Measurements from ENCODE around the gene AGPAT4.

The AGPAT4 gene

DNA sequence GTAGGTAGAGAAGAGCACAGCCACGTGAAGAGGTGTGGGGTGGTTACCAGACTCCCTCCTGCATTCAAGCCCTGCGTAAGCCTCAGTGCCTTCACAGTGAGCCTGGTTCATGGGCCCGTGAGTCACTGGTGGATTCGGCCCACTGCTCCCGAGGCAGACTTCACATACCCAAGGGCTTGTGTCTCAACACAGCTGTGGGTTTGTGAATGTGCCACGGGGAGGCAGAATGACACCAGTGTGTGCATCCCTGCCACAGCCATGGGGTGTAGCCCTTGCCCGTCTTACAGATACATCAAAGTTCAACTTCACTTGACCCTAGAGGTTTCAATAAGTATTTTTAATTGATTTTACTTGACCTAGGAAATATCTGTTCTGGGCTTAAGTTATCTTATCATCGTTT lies 173.8 kb downstream of the AGPAT4 start:
- Histone ChIP-seq H3K36me3 (ENCODE audit: control insufficient read depth in 5 of 5, insufficient read depth in 5 of 5, low read length in 5 of 5) (peaks cover 39 to 71% (median 52%) of the 10 kb centered on the region in 5 donors), H3K4me1 (ENCODE audit: control insufficient read depth in 5 of 5, insufficient read depth in 5 of 5, low read length in 5 of 5) (peaks cover 0 to under 1% (median 0%) of the 10 kb centered on the region in 5 donors), H3K4me3 (ENCODE audit: low read depth in 1 of 5, low read length in 5 of 5) (no peak overlapping the region), H3K9ac (ENCODE audit: low read length in 5 of 5) (no peak overlapping the region), H3K9me3 (ENCODE audit: control insufficient read depth in 5 of 5, low read length in 5 of 5) (no peaks in the 10 kb centered on the region), H3K27me3 (ENCODE audit: control insufficient read depth in 5 of 5, insufficient read depth in 4 of 5, low read length in 5 of 5) (no peaks in the 10 kb centered on the region), H3K27ac (ENCODE audit: low read depth, low read length) (no peak overlapping the region)

- Histone ChIP-seq H3K9me3 (ENCODE audit: control insufficient read depth in 5 of 5, low read length in 5 of 5) (no peaks in the 10 kb centered on the region), H3K27me3 (ENCODE audit: control insufficient read depth in 5 of 5, insufficient read depth in 4 of 5, low read length in 5 of 5) (no peaks in the 10 kb centered on the region), H3K27ac (ENCODE audit: low read depth, low read length) (no peak overlapping the region), H3K9ac (ENCODE audit: low read length in 5 of 5) (no peak overlapping the region), H3K4me3 (ENCODE audit: low read depth in 1 of 5, low read length in 5 of 5) (no peak overlapping the region), H3K4me1 (ENCODE audit: control insufficient read depth in 5 of 5, insufficient read depth in 5 of 5, low read length in 5 of 5) (no peaks in the 10 kb centered on the region), H3K36me3 (ENCODE audit: control insufficient read depth in 5 of 5, insufficient read depth in 5 of 5, low read length in 5 of 5) (peaks cover 47 to 79% (median 59%) of the 10 kb centered on the region in 5 donors)
Measured at GRCh38 chr6:161095916-161096315, 177.9 kb downstream of the AGPAT4 start.

DNA sequence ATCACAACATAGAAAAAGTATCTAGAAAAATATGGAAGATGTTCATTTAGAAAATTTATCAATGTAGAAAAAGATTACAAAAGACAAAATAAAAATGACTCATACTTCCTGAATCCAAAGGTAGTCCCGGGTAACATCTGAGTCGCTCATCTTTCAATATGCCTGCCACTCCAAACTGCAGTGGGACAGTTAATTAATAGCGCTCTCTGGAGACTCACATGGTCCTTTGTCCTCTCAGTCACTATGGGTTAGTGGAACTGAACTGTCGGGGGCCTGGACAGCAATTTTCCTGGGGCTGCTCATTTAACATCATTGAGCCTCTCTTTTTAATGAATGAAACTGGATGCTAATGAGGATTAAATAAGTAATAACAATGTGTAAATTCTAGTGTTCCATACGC lies 178.9 kb downstream of the AGPAT4 start:
- Histone ChIP-seq H3K4me3 (ENCODE audit: low read depth in 1 of 5, low read length in 5 of 5) (no peak overlapping the region), H3K27ac (ENCODE audit: low read depth, low read length) (no peak overlapping the region), H3K9ac (ENCODE audit: low read length in 5 of 5) (no peak overlapping the region), H3K9me3 (ENCODE audit: control insufficient read depth in 5 of 5, low read length in 5 of 5) (no peaks in the 10 kb centered on the region), H3K27me3 (ENCODE audit: control insufficient read depth in 5 of 5, insufficient read depth in 4 of 5, low read length in 5 of 5) (no peaks in the 10 kb centered on the region), H3K36me3 (ENCODE audit: control insufficient read depth in 5 of 5, insufficient read depth in 5 of 5, low read length in 5 of 5) (peaks cover 49 to 81% (median 59%) of the 10 kb centered on the region in 5 donors), H3K4me1 (ENCODE audit: control insufficient read depth in 5 of 5, insufficient read depth in 5 of 5, low read length in 5 of 5) (no peaks in the 10 kb centered on the region)

DNA sequence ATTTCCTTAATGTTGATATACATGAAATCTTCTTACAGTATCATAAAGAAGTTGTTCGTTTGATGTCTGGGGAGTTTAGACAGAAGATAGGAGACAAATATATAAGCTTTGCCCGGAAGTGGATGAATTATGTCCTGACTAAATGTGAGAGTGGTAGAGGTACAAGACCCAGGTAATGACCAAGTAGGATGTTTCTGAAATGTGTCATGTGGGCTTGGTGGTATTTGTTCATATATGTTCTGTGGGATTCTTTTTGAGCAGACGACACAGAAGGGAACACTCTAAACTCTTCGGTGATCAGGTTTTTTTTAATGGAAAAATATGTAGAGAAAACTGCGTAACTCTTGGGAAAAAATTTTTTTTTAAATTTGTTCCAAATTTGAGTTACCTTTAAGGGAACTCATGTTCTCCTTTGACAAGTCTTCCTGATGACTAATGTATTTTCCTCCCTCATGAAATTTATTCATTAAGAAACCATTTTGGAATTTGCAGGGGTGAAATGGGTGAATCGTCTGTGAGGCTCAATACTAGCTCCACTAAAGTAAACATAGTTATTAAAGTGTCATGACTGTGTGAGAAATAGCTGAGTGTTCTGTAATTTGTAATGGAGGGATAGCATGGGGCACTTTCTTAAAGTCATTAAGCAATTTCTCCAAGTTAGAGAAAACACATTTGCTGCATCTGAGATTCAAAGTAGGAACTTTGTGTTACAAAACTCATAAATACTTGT lies 181.7 kb downstream of the AGPAT4 start:
- Histone ChIP-seq H3K36me3 (ENCODE audit: control insufficient read depth in 5 of 5, insufficient read depth in 5 of 5, low read length in 5 of 5) (peaks cover 54 to 82% (median 64%) of the 10 kb centered on the region in 5 donors), H3K27me3 (ENCODE audit: control insufficient read depth in 5 of 5, insufficient read depth in 4 of 5, low read length in 5 of 5) (no peaks in the 10 kb centered on the region), H3K9me3 (ENCODE audit: control insufficient read depth in 5 of 5, low read length in 5 of 5) (no peaks in the 10 kb centered on the region), H3K9ac (ENCODE audit: low read length in 5 of 5) (no peak overlapping the region), H3K4me3 (ENCODE audit: low read depth in 1 of 5, low read length in 5 of 5) (no peak overlapping the region), H3K27ac (ENCODE audit: low read depth, low read length) (no peak overlapping the region), H3K4me1 (ENCODE audit: control insufficient read depth in 5 of 5, insufficient read depth in 5 of 5, low read length in 5 of 5) (no peaks in the 10 kb centered on the region)

DNA sequence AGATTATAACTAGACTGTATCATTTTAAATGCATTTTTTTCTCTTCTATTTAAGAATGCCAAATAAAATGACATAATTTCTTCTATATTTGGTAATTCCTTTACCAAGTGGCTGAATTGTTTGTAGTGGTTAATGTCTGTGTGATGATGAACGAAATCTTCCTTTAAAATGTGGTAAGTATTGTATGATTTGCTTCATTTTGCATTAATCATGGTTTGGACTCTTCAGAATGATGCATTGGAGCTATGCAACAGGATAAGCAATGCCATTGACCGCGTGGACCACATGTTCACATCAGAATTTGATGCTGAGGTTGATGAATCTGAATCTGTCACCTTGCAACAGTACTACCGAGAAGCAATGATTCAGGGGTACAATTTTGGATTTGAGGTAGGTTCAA lies 182.7 kb downstream of the AGPAT4 start:
- no peaks in the 10 kb centered on the region for H3K9me3 ChIP-seq (ENCODE audit: control insufficient read depth in 5 of 5, low read length in 5 of 5)
- H3K4me1 ChIP-seq (ENCODE audit: control insufficient read depth in 5 of 5, insufficient read depth in 5 of 5, low read length in 5 of 5): no peaks in the 10 kb centered on the region
- no peak overlapping the region for H3K4me3 ChIP-seq (ENCODE audit: low read depth in 1 of 5, low read length in 5 of 5)
- peaks cover 54 to 84% (median 67%) of the 10 kb centered on the region in 5 donors for H3K36me3 ChIP-seq (ENCODE audit: control insufficient read depth in 5 of 5, insufficient read depth in 5 of 5, low read length in 5 of 5)
- no peaks in the 10 kb centered on the region for H3K27me3 ChIP-seq (ENCODE audit: control insufficient read depth in 5 of 5, insufficient read depth in 4 of 5, low read length in 5 of 5)
- H3K9ac ChIP-seq (ENCODE audit: low read length in 5 of 5): no peak overlapping the region
- no peak overlapping the region for H3K27ac ChIP-seq (ENCODE audit: low read depth, low read length)

GRCh38 chr6:161088676-161089328 lies 185.1 kb downstream of the AGPAT4 start:
- Histone ChIP-seq H3K27me3 (ENCODE audit: control insufficient read depth in 5 of 5, insufficient read depth in 4 of 5, low read length in 5 of 5) (no peaks in the 10 kb centered on the region), H3K27ac (ENCODE audit: low read depth, low read length) (no peak overlapping the region), H3K9me3 (ENCODE audit: control insufficient read depth in 5 of 5, low read length in 5 of 5) (no peaks in the 10 kb centered on the region), H3K4me3 (ENCODE audit: low read depth in 1 of 5, low read length in 5 of 5) (no peak overlapping the region), H3K36me3 (ENCODE audit: control insufficient read depth in 5 of 5, insufficient read depth in 5 of 5, low read length in 5 of 5) (peaks cover 55 to 89% (median 73%) of the 10 kb centered on the region in 5 donors), H3K9ac (ENCODE audit: low read length in 5 of 5) (no peak overlapping the region), H3K4me1 (ENCODE audit: control insufficient read depth in 5 of 5, insufficient read depth in 5 of 5, low read length in 5 of 5) (no peaks in the 10 kb centered on the region)

GRCh38 chr6:161085246-161085645 lies 188.6 kb downstream of the AGPAT4 start:
- Histone ChIP-seq H3K27ac (ENCODE audit: low read depth, low read length) (no peak overlapping the region), H3K36me3 (ENCODE audit: control insufficient read depth in 5 of 5, insufficient read depth in 5 of 5, low read length in 5 of 5) (peaks cover 41 to 89% (median 85%) of the 10 kb centered on the region in 5 donors), H3K9ac (ENCODE audit: low read length in 5 of 5) (no peak overlapping the region), H3K27me3 (ENCODE audit: control insufficient read depth in 5 of 5, insufficient read depth in 4 of 5, low read length in 5 of 5) (no peaks in the 10 kb centered on the region), H3K9me3 (ENCODE audit: control insufficient read depth in 5 of 5, low read length in 5 of 5) (no peaks in the 10 kb centered on the region), H3K4me3 (ENCODE audit: low read depth in 1 of 5, low read length in 5 of 5) (no peak overlapping the region), H3K4me1 (ENCODE audit: control insufficient read depth in 5 of 5, insufficient read depth in 5 of 5, low read length in 5 of 5) (no peaks in the 10 kb centered on the region)

DNA sequence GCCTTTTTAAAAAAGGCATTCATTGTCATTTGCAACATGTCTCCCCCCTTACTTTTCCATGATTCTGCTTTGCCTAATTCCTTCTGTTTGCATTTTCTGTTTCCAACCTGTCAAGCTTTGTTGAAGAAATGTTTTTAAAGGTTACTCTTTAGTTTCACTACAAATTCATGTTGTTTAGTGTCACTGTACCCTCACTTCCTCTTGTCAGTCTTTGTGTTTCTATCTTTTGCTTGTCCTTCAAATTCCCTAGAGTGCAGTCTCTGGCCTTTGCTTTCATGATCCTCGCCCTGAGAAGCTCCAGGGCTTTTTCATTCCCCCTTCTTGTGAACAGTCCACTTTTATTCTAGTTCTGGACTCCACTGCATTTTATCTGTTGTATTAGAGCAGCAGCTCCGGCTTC lies 191.6 kb downstream of the AGPAT4 start:
- no peak overlapping the region for H3K27ac ChIP-seq (ENCODE audit: low read depth, low read length)
- H3K9ac ChIP-seq (ENCODE audit: low read length in 5 of 5): no peak overlapping the region
- H3K4me1 ChIP-seq (ENCODE audit: control insufficient read depth in 5 of 5, insufficient read depth in 5 of 5, low read length in 5 of 5): no peaks in the 10 kb centered on the region
- H3K9me3 ChIP-seq (ENCODE audit: control insufficient read depth in 5 of 5, low read length in 5 of 5): no peaks in the 10 kb centered on the region
- no peaks in the 10 kb centered on the region for H3K27me3 ChIP-seq (ENCODE audit: control insufficient read depth in 5 of 5, insufficient read depth in 4 of 5, low read length in 5 of 5)
- H3K4me3 ChIP-seq (ENCODE audit: low read depth in 1 of 5, low read length in 5 of 5): no peak overlapping the region
- peaks cover 20 to 82% (median 66%) of the 10 kb centered on the region in 5 donors for H3K36me3 ChIP-seq (ENCODE audit: control insufficient read depth in 5 of 5, insufficient read depth in 5 of 5, low read length in 5 of 5)

- no peaks in the 10 kb centered on the region for H3K27me3 ChIP-seq (ENCODE audit: control insufficient read depth in 5 of 5, insufficient read depth in 4 of 5, low read length in 5 of 5)
- no peak overlapping the region for H3K4me3 ChIP-seq (ENCODE audit: low read depth in 1 of 5, low read length in 5 of 5)
- no peaks in the 10 kb centered on the region for H3K9me3 ChIP-seq (ENCODE audit: control insufficient read depth in 5 of 5, low read length in 5 of 5)
- H3K36me3 ChIP-seq (ENCODE audit: control insufficient read depth in 5 of 5, insufficient read depth in 5 of 5, low read length in 5 of 5): peaks cover 14 to 76% (median 57%) of the 10 kb centered on the region in 5 donors
- no peaks in the 10 kb centered on the region for H3K4me1 ChIP-seq (ENCODE audit: control insufficient read depth in 5 of 5, insufficient read depth in 5 of 5, low read length in 5 of 5)
- H3K9ac ChIP-seq (ENCODE audit: low read length in 5 of 5): no peak overlapping the region
- no peak overlapping the region for H3K27ac ChIP-seq (ENCODE audit: low read depth, low read length)
Measured at GRCh38 chr6:161080263-161080970, 193.4 kb downstream of the AGPAT4 start.
